Choroid plexus epithelial cell (primary cell): ENCODE data around the gene PRRT4.

Experiments
- DNase-seq: peaks from one replicate; pipeline ENCODE4 v3.0.0-alpha.2; 2010; ENCODE audit warnings: low read depth
- H3K4me3 ChIP-seq: 2 replicates; pipeline ENCODE4 v1.5.1; 2011; ENCODE audit warnings: low read depth, mild to moderate bottlenecking, control low read depth, low read length, moderate library complexity
- TF ChIP-seq, protein P1 (sequence below): conservative IDR thresholded peaks from 2 replicates; pipeline ENCODE4 v1.5.1; 2011; ENCODE audit warnings: low read depth, mild to moderate bottlenecking, control low read depth, inconsistent platforms, low read length, moderate library complexity

The PRRT4 gene

GRCh38 chr7:128400566-128400965 is 39.1 kb upstream of the PRRT4 start:
- H3K4me3 ChIP-seq = no peak overlapping the region
- TF ChIP-seq, protein P1, sequence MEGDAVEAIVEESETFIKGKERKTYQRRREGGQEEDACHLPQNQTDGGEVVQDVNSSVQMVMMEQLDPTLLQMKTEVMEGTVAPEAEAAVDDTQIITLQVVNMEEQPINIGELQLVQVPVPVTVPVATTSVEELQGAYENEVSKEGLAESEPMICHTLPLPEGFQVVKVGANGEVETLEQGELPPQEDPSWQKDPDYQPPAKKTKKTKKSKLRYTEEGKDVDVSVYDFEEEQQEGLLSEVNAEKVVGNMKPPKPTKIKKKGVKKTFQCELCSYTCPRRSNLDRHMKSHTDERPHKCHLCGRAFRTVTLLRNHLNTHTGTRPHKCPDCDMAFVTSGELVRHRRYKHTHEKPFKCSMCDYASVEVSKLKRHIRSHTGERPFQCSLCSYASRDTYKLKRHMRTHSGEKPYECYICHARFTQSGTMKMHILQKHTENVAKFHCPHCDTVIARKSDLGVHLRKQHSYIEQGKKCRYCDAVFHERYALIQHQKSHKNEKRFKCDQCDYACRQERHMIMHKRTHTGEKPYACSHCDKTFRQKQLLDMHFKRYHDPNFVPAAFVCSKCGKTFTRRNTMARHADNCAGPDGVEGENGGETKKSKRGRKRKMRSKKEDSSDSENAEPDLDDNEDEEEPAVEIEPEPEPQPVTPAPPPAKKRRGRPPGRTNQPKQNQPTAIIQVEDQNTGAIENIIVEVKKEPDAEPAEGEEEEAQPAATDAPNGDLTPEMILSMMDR = no peak
- no peak for DNase-seq

- TF ChIP-seq, protein P1 = no peak
- no peak for DNase-seq
- H3K4me3 ChIP-seq = no peak overlapping the region
Observed at GRCh38 chr7:128399991-128400390, 38.5 kb upstream of the PRRT4 start.

DNA sequence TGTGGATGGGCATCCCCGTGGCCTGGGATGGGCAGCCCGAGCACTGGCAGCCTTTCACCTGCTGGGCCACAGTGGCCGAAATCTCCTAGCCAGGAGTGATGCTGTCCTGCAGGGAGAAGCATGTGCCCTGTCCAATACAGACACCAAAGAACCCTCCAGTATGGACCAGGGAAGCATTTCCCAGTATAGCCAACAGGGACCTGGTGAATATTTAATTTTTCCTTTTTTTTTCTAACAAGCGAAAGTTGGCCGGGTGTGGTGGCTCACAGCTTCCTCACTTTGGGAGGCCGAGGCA is 37.3 kb upstream of the PRRT4 start:
- no peak overlapping the region for H3K4me3 ChIP-seq
- DNase-seq = no peak
- TF ChIP-seq, protein P1 = no peak

- no peak overlapping the region for H3K4me3 ChIP-seq
- TF ChIP-seq, protein P1 = peak; percentile 94
- DNase-seq = peak; percentile 59
Observed at GRCh38 chr7:128398016-128398840, 36.7 kb upstream of the PRRT4 start.

DNA sequence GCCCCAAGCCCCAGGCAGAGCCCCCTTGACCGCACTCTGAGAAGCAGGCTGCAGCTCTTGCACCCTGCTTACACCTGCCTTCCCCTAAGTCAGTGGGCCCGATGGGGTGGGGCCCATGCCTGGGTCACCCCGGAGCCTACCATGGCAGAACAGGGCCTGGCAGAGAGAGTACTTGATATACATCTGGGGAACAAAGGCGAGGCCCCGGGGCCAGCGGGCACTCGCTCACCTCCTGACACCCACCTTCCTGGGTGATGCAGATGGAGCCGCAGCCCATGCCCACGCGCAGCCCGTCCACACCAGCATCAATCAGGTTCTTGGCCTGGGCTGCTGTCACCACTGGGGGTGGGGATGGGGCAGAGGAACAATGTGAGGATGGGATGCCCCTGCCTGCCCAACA is 34.9 kb upstream of the PRRT4 start:
- TF ChIP-seq, protein P1 = no peak
- no peak for DNase-seq
- no peak overlapping the region for H3K4me3 ChIP-seq

GRCh38 chr7:128395748-128396147 is 34.3 kb upstream of the PRRT4 start:
- DNase-seq = no peak
- TF ChIP-seq, protein P1 = peak; percentile 33
- no peak overlapping the region for H3K4me3 ChIP-seq

- no peak overlapping the region for H3K4me3 ChIP-seq
- TF ChIP-seq, protein P1 = no peak
- no peak for DNase-seq
Observed at GRCh38 chr7:128394904-128395496, 33.5 kb upstream of the PRRT4 start.
